Left ventricle myocardium superior (tissue), 1 donor: ENCODE measurements around the gene SPPL2C. TPM values are rescaled to one million over a fixed set of nuclear protein-coding genes. Genes with fewer than 3 reads are reported as not detected.

Experiments used
- ATAC-seq: fragments of 200-7000 bp; cut with Tn5 transposase; one replicate; pipeline ENCODE4 v1.9.1; 2020; ENCODE audit warnings: mild to moderate bottlenecking, moderate library complexity
- DNase-seq: peaks from one replicate; pipeline ENCODE4 v3.0.0-alpha.2; 2020
- intact Hi-C: fragments of 100-400 bp; cut with micrococcal nuclease; formaldehyde crosslinking; loops from one replicate; pipeline ENCODE4 v1.11.0; 2022
- long read RNA-seq: library from polyadenylated mRNA; unstranded; transcript quantifications from one replicate; pipeline ENCODE4 v2.0.0, GENCODE V29; 2021
- total RNA-seq: library from RNA; stranded (reverse); fragmentation: NEBNext Ultra II Directional; extraction: Animal tissue kit (Norgen Biotek cat#: 25700); gene quantifications from one replicate; pipeline ENCODE4 v1.2.1, GENCODE V29; 2021
- donor health status: DM: no; HTN: yes; CAD: no; lungs with severe emphysema.

SPPL2C gene, protein sequence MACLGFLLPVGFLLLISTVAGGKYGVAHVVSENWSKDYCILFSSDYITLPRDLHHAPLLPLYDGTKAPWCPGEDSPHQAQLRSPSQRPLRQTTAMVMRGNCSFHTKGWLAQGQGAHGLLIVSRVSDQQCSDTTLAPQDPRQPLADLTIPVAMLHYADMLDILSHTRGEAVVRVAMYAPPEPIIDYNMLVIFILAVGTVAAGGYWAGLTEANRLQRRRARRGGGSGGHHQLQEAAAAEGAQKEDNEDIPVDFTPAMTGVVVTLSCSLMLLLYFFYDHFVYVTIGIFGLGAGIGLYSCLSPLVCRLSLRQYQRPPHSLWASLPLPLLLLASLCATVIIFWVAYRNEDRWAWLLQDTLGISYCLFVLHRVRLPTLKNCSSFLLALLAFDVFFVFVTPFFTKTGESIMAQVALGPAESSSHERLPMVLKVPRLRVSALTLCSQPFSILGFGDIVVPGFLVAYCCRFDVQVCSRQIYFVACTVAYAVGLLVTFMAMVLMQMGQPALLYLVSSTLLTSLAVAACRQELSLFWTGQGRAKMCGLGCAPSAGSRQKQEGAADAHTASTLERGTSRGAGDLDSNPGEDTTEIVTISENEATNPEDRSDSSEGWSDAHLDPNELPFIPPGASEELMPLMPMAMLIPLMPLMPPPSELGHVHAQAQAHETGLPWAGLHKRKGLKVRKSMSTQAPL
- not detected for total RNA-seq
- long read RNA-seq = 0 reads

DNA sequence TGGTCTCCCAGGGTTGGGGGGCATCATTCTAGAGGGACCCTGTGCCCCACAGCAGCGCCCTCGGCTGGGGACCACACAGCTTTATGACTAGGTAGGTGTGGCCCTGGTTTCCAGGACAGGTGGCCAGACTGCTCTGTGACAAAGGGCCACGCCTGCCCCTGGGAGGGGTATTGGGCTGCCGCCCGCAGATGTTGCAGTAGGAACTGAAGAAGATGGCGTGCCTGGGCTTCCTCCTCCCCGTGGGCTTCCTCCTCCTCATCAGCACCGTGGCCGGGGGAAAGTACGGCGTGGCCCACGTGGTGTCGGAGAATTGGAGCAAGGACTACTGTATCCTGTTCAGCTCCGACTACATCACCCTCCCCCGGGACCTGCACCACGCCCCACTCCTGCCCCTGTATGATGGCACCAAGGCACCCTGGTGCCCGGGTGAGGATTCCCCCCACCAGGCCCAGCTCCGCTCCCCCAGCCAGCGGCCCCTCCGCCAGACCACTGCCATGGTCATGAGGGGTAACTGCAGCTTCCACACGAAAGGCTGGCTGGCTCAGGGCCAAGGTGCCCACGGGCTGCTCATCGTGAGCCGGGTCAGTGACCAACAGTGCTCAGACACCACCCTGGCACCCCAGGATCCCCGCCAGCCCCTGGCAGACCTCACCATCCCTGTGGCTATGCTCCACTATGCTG, at the start of gene SPPL2C:
Gene SPPL2C (plus strand): TSS at position 187 of the 681 bp plus-strand sequence. CDS start 26 bp downstream, at position 213.
- no peak for ATAC-seq
- no peak for DNase-seq
- intact Hi-C loops = no loop called here

DNA sequence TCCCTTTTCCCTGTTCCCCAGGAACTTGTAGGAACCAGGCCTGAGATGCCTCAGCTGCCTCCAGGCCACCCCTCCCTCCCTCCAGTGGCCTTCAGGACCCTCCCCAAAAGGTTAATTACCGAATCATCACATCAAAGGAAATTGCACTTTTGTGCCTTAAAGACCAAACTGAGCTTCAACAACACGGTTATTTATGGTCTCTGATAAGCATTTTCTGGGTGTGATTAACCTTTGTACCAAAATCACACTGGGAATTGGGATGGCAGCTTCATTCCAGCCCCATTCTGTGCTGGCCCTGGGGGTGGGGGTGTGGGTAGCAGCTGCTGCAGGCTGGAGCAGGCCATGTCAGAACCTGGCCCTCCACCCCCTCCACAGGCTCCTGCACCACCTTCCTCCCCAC, 43.9 kb upstream of the SPPL2C start:
- ATAC-seq (no peak), DNase-seq (no peak)
- intact Hi-C loops = no loop called here

DNA sequence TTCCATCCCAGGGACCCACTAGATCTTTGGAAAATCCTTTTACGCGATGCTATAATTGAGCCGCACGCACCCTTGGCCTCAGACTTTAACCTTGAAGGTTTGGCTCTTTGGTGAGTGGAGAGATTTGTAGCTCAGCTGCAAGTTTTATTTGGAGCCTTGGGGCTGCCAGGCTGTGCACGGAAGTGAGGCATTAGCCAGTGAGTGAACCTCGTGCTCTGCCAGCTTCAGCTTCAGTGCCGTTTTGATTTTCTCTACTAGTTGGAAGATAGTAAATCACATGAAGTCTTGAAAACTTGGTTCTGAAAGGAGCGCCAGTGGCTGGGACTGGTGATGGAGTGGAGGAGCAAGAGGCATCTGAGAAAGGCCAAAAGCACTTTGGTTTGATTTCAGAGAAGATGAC, 43.3 kb upstream of the SPPL2C start:
- intact Hi-C loops = no loop called here
- ATAC-seq (no peak), DNase-seq (no peak)

DNA sequence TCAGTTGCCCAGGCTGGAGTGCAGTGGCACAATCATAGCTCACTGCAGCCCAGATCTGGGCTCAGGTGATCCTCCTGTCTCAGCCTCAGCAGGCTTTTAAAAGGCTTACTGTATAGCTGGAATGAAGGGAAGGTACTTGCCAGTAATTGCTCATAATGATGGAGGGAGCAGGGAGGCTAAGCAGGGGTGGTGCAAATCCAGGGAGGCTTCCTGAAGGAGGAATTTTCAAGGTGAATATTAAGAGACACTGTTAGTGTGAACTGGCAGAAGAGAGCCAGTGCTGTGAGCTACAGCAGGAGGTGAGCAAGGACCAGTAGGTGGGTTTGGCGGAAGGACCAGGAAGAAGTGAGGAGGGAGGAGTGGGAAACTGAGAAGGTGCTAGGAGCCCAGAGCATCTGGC, 35.8 kb upstream of the SPPL2C start:
- DNase-seq (no peak), ATAC-seq (no peak)

DNA sequence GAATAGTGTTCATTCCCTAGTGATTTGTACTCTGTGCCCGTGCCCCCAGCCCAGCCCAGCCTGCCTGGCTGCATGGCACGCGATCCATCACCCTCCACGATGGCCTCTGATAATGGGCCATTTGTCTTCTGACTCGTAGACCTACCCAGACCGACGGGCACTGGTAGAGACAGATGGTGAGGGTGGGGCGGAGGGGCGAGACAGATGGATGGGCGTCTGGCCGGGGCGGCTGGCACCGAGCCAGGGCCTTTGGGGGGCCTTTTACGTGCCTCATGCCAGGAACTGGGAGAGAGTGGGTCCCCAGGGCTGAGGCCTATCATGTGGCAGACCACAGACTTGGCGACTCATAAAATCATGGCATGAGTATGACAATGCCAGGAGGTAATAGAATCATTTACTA, 35.2 kb upstream of the SPPL2C start:
- no peak for ATAC-seq
- intact Hi-C loops = no loop called here
- DNase-seq = no peak

More for the DNA sequence above, 35.8 kb upstream of the SPPL2C start:
- intact Hi-C loops = no loop called here

DNA sequence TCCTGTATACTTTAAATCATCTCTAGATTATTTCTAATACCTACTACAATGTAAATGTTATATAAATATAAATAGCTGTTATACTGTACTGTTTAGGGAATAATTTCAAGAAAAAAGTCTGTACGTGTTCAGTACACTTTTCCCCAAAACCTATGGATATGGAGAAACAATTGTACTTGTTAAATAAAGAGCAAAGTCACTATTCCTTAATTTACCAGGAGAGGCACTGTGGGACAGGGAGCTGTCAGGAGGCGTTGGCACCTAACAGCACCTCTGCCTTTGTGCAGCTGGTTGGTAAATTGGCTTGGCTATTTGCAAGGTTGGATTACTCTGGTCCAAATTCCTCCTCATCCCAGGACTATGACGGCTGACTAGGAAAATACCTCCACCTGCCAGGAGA, 32.6 kb upstream of the SPPL2C start:
- intact Hi-C loops = no loop called here
- DNase-seq (no peak), ATAC-seq (no peak)

DNA sequence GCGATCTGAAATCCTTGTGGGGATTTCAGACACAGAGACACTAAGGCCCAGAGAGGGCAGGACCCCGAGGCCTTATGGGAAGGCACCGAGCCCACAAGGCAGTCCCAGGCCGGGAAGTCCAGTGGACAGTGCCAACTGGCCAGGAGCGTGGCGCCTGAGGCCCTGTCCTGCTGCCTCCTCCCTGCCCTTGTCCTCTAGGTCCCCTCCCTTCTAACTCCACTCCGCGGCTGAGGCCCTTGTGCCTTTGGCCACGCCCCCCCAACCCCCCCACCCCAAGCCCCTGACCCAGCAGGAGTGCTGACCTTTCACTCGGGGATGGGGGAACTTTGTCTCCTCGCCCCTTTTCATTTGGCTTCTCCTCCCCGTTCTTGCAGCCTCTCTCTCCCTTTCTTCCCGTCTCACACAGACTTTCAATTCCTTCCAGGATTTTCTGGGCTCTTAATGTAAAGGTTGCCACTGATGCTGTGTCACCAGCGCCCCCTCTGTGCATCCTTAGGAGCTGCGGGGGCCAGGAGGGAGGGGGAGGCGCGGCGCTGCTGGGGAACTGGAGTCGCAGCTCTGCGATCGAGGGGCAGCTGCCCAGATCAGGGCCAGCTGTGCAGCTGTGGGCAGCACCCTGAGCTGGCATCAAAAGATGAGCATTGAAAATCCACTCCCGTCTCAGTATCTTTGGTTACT, 31.5 kb upstream of the SPPL2C start:
- DNase-seq (no peak), ATAC-seq (no peak)
- intact Hi-C loops = no loop called here

DNA sequence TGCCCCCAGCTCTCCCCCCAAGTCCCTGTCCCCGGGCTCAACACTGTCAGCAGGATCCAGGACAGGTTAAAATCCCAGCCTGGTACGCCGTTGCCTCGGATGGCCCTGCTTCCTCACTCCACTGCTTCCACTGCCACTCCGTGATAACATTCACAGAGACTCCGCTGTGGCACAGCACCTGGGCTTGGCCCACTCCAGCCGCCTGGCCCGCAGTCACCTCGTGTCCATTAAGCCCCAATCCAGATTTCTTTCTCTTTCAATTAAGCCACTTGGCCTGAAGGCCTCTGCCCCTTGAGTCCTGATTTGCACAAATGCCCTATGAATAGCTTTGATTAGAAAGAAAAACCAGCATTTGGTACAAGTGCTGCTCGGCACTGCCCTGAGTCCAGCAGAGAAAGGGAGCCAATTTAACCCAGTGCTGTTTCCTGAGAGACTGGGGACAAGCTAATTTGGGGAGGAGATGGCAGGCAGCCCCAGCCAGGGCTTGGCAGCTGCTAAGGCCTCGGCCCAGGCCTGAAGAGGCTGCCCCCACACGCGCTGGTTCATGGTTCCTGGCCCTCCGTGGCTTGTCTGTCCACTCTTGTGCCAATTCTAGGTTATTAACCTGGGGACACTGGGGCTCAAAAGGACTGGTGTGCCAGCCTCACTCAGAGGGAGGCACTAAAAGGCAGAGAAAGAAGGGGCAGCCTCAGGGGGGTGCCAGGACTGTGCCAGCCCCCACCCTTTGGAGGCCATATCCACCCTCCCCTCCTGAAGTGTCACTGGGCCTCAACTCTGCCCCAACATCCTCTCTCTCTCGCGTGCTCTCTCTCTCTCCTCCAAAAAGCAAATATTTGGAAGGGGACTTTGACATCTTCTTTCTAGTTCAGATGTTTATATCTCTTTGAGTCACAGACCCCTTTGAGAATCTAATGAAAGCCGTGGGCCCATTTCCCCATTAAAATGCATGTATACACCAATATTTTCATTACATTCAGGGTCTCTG, 29.8 kb upstream of the SPPL2C start:
- intact Hi-C loops = no loop called here
- ATAC-seq (peak; percentile 87), DNase-seq (peak; percentile 57)

DNA sequence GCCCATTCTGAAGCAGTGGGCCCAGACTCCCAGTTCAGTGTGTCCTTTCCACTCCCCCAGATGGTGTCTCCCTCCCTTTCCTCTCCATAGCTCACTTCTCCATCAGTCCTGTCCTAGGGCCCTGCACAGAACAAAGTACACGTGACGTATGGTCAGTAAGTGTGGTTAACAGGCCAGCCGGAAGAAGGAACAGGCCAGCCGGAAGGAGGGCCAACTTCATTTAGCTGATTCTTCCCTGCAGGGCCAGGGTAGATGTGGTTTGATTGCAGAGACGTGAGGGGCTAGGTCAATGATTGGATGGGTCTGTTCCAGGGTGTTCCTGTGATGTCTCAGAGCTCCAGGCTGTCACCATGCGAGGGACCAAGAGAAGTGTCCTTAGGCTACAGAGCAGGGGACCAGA, 28.9 kb upstream of the SPPL2C start:
- no peak for ATAC-seq
- DNase-seq = no peak
- intact Hi-C loops = no loop called here

DNA sequence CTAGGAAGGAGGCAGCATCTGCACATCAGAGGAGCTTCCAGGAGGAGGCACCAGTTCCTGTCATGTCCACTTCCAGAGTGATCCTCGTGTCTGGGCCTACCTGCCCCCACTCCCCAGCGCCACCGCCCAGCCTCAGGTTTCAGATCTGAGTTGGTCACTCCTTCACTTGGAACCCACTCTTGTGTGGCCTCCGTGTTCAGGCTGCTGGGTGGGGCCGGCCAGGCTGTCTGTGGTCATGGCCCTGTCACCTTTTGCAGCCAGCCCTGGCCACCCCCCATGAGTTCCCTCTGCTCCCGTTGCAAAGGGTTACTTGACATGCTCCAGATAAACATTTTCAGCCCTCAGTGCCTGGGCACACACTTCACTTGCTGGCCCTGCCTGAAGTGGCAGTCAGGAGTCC, 26.6 kb upstream of the SPPL2C start:
- intact Hi-C loops = no loop called here
- DNase-seq (no peak), ATAC-seq (no peak)

DNA sequence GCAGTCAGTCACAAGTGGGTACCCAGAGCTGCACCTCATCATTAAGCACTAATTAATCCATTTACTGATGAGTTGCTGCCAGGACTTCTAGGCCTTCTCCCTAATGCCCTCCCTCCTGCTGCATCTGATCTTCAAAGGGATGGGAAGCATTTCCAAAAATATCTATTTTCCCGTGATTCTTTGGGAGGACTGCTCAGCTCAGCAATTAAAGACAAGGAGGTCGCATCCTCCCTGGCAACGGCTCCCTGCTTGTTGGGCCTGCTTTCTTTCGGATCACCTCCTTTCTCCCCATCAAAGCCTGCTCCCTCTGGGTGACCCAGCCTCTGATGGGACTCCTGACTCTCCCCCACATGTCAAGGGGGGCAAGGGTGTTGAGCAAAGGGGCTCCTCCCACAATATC, 26.0 kb upstream of the SPPL2C start:
- DNase-seq = no peak
- intact Hi-C loops = no loop called here
- ATAC-seq = no peak

DNA sequence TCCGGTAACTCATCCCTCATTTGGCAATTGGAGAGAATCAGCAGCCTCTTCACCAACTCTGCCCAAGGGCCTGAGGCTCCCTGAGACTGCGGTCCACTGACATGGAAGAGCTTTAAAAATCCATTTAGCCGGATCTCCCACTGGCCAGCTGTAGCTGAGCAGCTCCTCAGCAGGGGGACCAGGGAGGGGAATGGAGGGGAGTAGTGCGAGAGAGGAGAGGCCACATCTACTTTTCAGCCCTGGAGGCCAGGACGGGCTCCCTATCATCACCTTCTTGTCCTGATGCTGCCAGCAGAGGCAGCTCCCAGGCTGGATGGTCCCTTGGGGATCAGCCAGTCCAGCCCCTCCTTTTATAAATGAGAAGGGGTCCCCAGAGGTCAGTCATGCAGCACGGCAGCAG, 25.0 kb upstream of the SPPL2C start:
- DNase-seq = no peak
- intact Hi-C loops = no loop called here
- ATAC-seq = no peak

DNA sequence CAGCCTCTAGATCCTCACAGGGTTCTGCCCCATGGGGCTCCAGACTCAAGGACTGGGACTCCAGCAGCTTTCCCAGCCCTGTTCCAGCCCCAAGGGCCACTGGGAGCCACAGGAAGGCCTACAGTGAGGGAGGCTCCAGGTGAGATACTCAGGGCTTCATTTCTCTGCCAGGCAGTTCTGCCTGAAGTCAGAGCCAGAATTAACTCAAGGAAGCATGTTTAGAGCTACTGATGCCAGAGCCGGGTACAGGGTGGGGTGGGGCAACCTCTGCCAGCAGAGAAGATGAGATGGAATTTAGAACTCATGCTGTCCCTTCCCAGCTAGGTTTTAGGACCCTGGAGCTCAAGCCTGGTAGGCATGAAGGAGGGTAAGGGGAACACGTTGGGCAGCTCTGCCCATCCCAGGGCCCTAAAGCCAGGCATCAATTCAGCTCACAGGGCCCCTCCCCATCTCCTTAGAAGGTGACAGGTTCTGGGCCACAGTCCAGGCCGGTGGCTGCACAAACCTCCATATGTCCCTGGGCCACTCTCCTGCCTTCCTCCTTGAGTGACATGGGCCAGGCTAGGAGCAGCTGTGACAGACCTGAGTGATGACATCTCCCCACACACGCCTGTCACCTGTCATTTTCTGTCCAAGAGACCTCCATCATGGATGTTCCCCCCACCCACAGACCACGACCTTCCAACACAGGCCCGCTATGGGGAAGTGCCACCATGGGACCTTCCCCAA, 24.5 kb upstream of the SPPL2C start:
- DNase-seq (no peak), ATAC-seq (peak; percentile 28)
- intact Hi-C loops = no loop called here

DNA sequence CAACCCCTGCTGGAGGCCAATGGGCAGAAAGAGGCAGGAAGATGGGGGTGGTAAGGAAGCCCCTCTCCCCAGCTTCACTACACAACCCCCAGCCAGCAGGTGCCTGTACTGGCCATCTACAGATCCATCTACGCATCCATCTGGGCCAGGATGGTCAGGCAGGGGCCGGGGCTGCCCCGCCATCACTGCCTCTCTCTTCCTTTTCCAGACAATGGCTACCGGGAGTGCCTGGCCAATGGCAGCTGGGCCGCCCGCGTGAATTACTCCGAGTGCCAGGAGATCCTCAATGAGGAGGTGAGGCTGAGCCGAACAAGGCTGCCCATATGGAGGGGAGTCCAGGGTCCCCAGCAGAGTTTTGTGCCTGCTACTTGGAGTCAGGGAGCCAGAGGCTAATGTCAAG, 23.5 kb upstream of the SPPL2C start:
- ATAC-seq (no peak), DNase-seq (no peak)
- intact Hi-C loops = no loop called here

DNA sequence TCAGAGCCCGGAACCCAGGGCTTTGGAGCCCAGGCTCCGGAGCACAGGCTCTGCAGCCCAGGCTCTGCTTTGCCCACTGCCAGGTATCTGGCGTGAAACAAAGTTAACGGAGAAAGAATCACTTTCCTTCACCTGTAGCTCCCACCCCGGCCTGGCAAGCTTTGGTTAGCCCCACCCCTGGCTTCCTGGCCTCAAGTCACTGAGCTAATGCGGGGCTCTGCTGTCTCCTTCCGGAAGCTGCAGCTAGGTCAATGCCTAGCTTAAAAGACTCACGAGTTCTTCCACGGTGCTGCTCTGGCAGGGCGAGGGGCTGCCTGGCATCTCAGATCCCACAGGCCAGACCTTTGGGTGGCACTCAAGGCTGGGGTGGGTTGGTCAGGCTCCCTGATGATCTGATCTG, 21.1 kb upstream of the SPPL2C start:
- intact Hi-C loops = no loop called here
- ATAC-seq (no peak), DNase-seq (no peak)

DNA sequence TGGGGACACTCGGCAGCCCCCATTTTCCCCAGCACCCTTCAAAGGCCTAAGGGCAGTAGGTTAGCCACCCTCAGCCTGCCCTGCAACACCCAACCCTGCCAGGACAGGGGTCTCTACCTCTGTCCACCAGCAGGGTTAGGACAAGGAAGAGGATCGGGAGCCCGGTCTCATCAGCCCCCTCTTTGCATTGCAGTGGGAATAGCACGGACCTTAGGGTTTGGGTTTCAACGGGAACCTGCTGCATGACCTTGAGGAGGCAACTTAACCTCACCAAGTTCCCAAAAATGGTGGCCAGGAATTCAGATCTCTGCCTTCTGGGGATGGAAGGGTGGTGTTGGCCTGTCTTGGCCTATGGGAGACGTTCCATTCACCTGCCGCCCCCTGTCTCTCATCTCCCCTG, 20.2 kb upstream of the SPPL2C start:
- ATAC-seq = no peak
- intact Hi-C loops = no loop called here
- no peak for DNase-seq

DNA sequence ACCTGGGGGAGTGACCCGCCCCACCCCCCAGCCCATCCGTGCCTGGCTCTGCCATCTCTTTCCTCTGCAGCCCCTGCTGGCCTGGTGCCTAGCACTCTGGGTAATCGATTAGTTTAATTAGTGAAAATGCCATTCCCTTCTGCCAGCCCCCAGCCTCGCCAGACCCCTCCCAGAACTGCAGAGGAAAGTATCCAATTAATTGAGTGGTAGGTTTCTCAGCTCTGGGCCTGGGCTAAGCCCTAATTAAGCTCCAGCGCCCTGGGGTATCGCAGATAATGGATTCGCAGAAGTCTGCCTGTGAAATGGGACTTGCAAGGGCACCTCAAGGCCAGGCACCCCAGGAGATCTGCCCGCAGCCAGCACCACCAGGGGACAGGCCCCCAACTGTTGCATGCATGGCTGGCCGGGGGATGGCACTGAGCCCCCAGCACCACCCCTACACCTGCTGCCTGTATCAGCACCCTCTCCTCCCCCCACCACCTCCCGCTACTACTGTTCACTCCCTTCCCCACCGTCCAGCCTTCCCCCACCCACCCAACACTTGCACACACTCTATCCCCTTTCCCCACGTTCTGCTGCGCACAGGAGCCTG, 19.7 kb upstream of the SPPL2C start:
- DNase-seq (no peak), ATAC-seq (no peak)
- intact Hi-C loops = no loop called here

DNA sequence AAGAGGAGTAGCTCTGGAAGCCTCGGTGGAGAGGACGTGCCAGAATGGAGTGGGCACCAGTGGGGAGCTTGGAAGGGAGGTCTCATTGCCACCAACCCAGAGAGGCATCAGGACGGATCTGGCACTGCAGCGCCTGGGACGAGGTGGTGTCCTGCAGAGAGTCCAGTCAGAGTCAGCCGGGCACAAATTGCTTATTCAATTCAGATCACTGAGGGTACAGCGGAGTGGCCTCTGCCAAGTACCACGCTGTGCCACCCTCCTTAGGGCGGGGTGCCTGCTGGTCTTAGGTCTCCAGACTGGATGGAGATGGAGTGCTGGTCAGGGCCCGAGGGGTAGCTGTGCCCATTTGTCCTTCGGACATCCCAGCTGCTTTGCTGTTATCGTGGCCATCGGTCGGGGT, 18.9 kb upstream of the SPPL2C start:
- ATAC-seq (no peak), DNase-seq (no peak)
- intact Hi-C loops = no loop called here
